Left renal pelvis (tissue), 4 donors: ENCODE measurements around the gene ADPRHL1. TPM values are rescaled to one million over a fixed set of nuclear protein-coding genes. Genes with fewer than 3 reads are reported as not detected.
"Not testable (repeated sequence)": the region's sequence is repeated elsewhere in the genome, so short reads cannot be mapped to it uniquely, and the experiment has no call there.

Source experiments
- DNase-seq, 4 donors: peaks; one replicate each; pipeline ENCODE4 v3.0.0-alpha.2; 2013; ENCODE audit warnings: low read depth in 4 of 4, low spot score in 3 of 4
- polyA plus RNA-seq, 4 donors: library from polyadenylated mRNA; unstranded; fragments of 120-200 nt; gene quantifications; one replicate each; pipeline ENCODE4 v1.2.1, GENCODE V29; 2013; ENCODE audit not compliant: insufficient read length in 4 of 4

ADPRHL1 gene
- polyA plus RNA-seq, 4 donors: 3.3 to 6.4 (median 4.7) TPM

DNA sequence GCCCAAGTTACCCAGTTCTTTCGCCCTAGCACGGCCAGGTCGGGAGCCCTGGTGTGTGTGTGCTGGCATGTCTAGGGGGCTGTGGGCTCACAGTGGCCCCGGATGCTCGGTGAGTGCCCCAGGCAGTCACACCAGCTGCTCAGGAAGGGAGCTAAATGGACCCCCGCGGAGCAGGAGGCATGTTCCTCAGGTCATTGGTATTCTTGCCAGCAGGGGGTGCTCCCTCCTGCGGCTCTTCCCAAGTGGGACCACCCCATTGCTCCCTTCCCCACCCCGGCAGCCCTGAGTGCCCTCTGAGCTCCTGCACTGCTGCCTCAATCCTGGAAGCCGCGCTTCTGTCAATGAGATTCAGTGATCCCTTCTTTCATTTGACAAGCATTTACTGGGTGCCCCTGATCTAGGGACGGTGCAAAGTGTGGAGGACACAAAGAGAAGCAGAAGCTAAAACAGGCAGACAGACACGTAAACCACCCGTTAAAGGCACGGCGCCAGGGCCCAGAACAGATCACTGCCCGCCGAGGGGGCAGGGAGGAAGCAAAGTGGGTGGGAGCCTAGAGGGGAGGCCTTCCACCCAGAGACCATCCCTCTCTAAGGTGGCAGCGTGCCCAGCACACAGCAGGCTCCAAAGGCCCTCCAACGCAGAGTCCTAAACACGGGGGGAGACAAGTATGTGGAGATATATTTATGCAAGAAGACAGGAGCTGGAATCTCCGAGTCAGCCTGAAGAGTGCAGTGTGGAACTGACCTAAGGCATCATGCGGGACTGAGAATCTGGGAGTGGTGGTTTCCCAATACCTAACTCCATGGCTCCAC is 5.2 kb upstream of the ADPRHL1 start:
- no peak for DNase-seq

DNA sequence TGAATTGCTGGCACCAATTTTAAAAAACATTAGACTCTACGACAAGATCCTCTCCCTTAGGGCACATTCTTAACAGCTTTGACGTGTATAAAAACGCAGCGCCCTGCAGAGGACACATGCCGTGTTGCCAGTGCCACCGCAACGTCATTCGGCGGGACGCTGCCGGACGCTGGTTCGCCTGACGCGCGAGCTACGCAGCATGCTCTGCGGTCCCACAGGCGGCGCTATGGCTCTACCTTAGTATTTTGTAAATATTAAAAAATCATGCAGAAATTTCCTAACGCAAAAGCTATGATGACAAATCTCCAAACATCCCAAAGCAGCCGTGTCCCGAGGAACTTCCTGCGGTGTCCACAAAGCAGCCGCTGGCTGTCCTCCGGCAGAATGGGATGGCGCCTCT is 4.2 kb upstream of the ADPRHL1 start:
- no peak for DNase-seq

DNA sequence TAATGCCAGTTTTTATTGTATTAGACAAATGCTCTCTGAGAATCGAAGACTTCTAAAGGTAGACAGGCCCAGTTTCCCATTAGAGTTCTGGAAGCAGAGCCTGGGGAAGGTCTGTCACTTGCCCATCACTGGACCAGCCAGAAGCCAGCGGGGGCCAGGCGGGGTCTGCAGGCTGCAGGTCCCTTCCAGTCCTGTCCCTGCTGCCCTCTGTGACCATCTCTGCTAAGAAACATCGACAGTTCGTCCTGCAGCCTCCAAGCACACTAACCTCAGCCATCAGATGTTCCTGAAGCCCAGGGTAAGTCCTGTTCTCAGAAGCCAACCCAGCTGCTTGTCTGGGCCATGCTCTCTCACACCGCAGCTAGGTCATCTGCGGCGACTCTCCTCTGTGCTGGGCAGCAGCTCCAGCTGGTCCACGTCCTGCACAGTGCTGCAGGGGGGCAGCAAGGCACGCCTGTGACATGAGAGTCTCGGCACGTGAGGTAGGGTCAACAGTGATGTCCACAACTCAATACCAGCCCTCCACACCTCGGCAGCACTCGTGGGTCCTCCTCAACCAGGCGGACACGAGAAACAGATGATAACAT is 2.9 kb upstream of the ADPRHL1 start:
- no peak for DNase-seq

DNA sequence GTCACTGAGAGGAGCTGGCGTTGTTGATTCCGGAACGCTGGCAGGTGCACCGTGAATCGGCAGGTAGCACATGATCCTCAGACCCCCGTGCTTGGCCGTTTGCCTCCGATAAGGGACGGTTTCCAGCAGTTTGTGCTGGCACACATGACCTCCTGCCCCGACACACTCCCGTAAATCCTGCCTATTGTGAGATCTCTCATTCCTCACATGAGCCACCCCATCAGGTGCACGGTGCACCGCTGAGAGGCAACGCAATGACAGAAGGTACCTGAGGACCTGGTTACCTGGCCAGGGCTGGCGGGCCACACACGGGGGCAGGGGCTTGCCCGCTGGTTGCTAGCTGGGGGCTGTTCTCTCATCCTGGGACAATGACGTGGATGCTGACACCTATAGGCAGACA is 2.1 kb upstream of the ADPRHL1 start:
- DNase-seq: no peak

DNA sequence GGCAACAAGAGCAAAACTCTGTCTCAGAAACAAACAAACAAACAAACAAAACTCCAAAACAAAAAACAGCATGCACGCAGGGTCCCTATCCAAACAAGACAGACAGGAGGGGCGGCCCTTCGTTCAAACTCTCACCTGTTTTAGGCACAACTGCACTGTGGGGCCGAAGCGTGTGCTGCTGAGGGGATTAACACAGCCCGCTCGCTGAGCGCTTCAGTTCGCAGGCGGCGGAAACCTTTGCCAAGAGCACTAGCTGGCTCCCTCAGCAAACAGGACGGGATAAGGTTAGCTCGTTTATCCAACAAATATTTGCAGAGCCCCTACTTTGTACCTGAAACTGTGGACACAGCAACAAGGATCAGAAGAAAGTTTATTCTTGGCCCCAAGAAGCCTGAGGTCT is 1.6 kb upstream of the ADPRHL1 start:
- DNase-seq: no peak

DNA sequence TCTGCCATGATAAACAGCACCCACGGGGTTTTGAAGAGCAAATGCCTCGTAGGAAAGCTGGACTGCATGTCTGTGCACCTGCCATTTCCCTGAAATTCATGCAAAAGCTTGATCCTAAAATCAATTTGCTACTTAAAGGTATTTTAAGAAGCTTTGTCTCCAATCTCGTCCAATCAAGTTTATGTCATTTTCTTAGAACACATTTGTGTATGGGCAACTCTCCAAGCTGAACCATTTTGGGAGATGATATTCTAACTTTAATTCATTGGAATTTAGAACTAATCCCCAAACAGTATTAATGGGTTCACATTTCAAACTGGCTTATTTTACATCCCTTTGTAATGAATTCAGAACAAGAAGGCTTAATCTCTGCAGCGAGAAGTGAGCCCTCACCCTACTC is 822 bp downstream of the ADPRHL1 start:
- no peak for DNase-seq

DNA sequence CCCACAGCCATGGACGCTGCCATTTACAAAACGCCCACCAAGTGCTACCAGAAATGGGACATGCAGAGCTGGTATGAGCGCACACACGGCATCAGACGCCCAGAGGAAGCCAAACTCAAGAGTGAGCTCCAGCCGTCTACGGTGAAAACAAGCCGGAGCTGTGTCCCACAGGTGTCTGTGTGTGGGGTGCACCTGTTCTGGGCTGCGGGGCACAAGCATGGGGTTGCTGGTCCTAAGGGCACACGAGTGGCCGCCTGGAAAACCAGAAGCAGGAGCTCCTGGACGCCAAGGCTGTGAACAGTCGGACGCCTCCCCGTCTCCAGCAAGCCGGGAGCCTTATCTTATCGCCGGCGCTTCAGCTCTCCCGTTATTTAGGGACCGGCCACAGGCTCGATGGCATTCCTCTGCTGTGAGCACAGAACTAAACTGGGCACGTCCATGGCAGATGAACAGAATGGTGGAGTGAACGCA is 1.3 kb downstream of the ADPRHL1 start:
- DNase-seq: no peak

DNA sequence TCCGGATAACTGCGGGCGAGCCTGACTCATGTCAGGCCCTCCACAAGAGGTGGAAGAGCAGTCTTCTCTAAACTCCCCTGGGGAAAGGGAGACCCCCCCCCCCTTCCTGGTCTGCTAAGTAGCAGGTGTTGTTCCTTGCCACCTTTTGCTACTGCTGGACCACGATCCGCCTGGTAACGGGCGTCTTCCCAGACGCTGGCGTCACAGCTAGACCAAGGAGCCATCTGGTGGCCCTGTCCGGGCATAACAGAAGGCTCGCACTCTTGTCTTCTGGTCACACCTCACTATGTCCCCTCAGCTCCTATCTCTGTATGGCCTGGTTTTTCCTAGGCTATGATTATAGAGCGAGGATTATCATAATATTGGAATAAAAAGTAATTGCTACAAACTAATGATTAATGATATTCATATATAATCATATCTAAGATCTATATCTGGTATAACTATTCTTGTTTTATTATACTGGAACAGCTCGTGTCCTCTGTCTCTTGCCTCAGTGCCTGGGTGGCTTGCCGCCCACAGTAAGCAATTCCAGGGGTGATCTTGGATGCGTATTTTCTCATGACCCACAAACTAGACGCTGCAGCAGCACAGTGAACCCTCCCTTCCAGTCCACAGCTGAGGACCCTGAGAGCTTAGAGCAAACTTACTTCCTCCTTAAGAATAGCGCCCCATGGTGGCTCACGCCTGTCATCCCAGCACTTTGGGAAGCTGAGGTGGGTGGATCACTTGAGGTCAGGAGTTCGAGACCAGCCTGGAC is 2.2 kb downstream of the ADPRHL1 start:
- DNase-seq: not testable (repeated sequence)

DNA sequence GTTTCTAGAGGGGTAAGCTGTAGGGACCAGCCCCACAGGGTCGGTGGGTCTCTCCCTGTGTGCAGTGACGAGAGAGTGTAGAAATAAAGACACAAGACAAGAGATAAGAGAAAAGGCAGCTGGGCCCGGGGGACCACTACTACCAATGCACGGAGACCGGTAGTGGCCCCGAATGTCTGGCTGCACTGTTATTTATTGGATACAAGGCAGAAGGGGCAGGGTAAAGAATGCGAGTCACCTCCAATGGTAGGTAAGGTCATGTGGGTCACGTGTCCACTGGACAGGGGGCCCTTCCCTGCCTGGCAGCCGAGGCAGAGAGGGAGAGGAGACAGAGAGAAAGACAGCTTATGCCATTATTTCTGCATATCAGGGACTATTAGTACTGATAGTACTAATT is 2.9 kb downstream of the ADPRHL1 start:
- not testable (repeated sequence) for DNase-seq

DNA sequence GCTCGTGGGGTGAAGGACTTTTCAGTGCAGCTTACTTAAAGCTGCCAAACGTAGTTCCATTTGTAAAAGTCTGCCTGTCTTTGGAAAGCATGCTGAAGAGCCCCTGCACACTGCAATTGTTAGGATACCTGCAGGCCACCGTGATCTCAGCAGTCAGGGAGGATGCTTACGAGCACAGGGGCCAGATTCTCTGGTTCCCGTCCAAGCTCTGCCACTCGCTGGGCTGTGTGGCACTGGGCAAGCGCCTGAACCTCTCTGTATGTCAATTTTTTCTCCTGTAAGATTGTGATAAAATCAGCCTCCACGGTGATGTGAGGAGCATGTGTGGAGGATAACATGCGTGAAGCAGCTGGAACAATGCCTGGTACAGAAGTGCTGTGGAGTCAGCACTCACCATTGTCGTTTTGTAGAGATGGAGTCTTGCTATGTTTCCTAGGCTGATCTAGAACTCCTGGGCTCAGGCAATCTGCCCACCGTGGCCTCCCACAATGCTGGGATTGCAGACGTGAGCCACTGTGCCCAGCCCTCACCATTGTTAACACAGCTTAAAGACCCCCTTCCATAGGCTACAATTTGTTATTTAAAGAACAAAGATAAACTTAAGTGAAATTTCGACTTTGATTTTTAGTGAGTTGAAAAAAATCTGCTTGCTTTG is 3.5 kb downstream of the ADPRHL1 start:
- no peak for DNase-seq

DNA sequence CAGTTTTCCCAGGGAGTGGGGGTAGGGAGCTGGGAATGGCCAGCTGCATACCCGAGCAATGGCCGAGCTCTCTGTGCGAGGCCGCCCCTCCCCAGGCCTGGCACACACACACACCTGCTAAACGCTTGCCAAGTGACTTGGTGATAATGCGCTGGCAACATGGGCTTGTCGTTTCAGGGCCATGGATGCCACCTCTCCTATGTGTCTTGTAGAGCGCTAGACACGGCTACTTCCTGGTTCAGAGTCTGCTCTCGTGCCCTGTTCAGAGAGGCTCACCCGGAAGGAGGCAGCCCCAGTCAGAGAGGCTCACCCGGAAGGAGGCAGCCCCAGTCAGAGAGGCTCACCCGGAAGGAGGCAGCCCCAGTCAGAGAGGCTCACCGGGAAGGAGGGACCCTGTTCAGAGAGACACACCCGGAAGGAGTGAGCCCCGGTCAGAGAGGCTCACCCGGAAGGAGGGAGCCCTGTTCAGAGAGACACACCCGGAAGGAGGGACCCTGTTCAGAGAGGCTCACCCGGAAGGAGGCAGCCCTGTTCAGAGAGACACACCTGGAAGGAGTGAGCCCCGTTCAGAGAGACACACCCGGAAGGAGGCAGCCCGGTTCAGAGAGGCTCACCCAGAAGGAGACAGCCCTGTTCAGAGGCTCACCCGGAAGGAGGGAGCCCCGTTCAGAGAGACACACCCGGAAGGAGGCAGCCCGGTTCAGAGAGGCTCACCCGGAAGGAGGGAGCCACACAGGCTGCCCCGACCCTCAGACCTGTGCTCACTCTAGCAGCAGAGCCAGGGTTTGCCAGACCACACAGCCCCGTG is 4.2 kb downstream of the ADPRHL1 start:
- no peak for DNase-seq

DNA sequence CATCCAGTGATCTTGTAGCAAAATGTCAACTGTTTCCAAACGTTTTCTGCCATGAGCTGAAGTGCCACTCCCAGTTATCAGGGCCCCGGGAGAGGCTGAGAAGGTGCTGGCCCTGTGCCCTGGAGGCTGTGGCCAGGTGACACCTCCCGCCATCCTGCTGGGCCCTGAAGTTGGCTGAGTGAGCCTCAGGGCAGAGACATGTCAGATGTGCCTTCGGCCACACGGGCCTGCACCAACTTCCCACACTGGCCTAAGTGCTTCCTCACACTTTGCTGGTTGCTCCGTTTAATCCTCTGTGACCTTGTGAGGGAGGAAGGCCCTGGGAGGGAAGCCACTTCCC is 4.8 kb downstream of the ADPRHL1 start:
- DNase-seq: no peak

DNA sequence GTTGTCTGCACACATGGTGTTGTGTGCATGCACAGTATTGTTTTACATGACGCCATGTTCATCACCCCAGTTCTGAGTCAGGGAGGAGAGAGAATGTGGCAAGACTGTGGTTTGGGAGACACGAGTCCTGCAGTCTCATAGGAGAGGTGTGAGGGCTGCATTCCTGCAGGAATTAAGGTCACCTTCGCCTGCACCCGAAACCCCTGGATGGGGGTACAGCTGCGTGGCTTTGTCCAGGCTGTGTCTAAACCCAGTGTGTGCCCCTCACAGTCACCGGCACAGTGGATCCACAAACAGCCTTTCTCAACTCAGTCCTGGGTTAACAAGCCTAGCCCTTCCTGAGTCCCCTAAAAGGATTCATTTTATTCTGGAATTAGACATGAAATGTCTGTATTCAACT is 5.7 kb downstream of the ADPRHL1 start:
- no peak for DNase-seq

DNA sequence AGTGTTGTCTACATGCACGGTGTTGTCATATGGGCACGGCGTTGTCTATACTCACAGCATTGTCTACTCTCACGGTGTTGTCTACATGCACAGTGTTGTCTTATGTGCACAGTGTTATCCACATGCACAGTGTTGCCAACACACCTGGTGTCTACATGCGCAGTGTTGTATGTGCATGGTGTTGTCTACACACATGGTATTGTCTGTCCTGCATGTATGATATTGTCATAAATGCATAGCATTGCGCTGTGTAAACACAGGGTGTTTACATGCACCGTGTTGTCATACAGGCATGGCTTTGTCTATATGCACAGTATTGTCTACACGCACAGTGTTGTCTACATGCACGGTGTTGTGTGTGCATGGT is 6.8 kb downstream of the ADPRHL1 start:
- no peak for DNase-seq

DNA sequence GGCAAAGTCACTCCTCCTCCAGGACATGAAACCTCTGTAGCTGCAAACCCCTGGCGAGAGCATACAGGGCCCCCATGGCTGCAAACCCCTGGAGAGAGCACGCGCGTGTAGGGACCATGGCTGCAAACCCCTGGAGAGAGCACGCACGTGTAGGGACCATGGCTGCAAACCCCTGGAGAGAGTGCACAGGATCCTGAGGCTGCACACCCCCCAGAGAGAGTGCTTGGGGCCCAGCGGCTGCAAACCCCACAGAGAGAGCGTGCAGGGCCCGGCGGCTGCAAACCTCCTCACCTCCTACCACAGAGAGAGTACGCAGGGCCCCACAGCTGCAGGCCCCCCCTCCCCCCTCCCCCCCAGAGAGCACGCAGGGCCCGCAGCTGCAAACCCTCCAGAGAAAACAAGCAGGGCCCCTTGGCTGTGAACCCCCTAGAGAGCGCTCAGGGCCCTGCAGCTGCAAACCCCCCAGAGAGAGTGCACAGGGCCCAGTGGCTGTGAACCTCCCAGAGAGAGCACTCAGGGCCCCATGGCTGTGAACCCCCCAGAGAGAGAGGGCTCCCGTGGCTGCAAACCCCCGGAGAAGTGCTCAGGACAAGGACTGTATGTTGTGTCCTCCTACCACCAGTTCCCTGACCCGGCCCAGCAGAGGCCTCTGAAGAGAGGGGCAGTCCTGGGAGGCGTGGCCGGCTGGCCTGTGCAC is 7.3 kb downstream of the ADPRHL1 start:
- no peak for DNase-seq

DNA sequence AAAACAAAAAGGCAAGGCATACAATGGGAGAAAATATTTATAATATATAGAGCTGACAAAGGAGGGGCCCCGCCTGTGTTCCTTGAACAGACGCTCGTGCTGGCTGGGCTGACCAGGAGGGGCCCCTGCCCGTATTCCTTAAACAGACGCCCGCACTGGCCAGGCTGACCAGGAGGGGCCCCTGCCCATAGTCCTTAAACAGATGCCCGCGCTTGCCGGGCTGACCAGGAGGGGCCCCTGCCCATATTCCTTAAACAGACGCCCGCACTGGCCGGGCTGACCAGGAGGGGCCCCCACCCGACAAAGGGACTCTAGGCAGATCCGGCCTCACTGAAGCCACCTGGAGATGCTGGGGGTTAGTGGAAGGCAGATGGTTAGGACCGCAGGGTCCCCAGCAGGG is 9.3 kb downstream of the ADPRHL1 start:
- DNase-seq: no peak

DNA sequence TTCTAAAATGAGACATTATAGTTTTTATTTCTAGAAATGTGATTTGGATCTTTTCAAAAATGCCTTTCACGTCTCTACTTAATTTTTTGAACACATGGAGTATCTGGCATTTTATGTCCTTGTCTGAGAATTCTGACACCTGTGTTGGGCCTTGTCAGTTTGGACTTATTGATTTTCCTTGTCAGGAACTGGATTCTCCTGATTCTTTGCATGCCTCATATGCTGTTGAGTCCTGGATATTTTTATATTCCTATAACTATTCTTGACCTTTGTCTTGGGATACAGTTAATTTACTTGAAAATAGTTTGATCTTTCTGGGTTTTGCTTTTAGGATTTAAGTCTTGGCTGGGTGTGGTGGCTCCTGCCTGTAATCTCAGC is 10.3 kb downstream of the ADPRHL1 start:
- no peak for DNase-seq

DNA sequence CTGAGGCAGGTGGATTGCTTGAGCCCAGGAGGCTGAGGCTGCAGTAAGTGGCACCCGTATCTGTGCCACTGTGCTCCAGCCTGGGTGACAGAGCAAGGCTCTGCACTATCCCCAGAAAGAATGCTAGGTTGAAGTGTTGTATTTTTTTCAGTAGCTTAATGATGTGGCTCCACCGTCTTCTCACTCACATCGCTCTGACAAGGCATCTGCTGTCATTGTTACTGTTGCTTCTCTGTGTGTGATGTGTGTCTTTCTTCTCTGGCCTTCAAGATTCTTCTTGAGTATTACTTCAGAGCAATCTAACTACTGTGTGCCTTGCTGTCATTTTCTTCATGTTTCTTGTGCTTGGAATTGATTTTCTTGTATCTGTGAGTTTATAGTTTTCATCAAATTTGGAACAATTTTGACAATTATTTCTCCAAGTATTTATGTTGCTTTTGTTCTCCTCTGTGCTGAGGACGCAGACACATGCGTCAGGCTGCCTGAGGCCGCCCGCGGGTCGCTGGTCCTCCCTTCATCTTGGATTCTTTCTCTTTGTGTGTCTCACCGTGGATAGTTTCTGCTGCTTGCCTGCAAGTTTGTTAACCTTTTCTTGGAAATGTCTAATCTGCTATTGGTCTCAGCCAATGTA is 10.8 kb downstream of the ADPRHL1 start:
- DNase-seq: no peak

DNA sequence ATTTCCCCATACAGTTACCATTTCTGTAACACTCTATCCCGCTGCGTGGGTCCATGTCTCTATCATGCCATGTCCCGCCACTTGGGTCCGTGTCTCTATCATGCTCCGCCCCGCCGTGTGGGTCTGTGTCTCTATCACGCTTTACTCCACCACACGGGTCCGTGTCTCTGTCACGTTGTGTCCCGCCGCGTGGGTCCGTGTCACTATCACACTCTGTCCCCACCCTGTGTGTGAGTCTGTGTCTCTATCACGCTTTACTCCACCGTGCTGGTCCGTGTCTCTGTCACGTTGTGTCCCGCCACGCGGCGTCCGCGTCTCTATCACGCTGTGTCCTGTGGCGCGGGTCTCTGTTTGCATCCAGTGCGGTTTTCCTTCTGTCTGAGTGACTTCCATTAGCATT is 11.6 kb downstream of the ADPRHL1 start:
- no peak for DNase-seq
